GM18520 (cell line): ENCODE measurements around the gene NR2F2.
"Not testable (repeated sequence)": the region's sequence is repeated elsewhere in the genome, so short reads cannot be mapped to it uniquely, and the experiment has no call there.

Experiments used
- ATAC-seq: cut with Tn5 transposase; IDR thresholded peaks from one replicate; pipeline ENCODE4 v1.9.1; 2021; ENCODE audit not compliant: unreplicated experiment

Gene NR2F2

DNA sequence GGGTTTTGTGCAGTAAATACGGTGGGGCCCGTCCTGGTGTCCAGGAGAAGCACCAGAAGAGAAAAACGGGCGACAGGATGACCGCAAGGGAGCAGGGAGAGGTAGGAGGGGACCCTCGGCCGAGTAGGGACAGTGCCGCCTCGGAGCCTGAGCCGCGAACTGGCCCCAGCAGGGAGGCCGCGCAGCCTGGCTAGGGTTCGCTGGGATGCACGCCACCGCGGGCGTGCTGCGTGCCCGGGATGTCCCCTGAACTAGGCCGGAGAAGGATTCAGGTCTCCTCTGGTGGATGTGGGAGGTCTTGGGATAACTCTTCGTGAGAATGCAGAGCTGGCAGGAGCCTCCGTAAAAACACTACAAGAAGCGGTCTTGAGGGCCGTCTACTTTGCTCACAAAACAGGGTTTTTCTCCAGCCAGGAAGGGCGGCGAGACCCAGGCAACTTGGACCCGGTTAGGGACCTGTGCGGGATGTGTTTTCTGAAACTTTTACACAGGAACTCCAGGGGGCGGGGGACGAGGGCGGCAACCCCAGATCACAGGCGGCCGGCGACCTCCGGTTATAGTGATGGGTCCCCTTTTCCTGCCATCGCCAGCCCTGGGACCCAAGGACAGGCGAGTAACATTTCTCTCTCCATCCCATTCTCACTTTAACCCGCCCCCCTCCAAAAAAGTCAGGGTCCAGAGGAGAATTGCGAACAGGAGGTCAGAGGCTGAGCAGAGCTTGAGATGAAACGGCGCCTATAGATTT, 35.5 kb downstream of the NR2F2 start:
- no peak for ATAC-seq

GRCh38 chr15:96366526-96366877, 36.0 kb downstream of the NR2F2 start:
- ATAC-seq: no peak

DNA sequence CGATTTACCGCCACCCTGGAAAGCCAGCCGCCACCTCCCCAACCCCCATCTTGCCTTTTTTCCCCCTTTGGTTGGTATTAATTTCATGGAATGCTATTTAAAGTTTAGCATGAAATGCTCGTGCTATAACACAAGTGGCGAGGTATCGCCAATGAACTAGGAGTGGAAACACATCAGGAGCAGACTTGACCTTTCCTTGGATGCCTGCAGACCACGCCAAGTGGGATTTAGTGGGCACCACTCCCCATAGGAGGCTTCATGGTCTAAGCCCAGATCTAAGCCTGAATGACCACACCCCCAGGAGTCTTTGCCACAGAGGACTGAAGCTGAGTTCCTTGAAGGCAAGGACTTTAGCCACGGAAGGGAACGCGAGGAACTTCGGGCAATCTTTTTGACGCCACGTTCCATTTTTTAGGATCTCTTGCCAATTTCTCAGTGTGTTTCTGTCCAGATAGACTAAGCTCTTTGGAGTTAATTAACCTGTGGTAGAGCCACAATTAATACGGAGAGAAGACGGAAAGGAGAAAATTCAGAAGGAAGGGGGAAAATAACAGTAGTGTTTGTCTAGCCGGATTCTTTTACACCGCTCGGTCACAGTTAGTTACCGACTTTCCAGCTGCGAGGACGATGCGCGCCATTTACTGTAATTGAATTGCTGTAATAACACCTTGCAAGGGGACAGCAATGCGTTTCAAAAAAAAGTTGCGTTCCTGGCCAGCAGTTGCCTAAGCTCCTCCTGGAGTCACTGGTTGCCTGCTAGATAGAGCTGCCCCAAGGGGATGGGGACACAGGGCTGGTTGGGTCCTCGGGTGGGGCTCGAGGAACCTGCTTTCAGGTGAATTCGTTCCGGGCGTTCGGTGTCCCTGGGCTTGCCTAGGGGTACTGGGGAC, 37.1 kb downstream of the NR2F2 start:
- no peak for ATAC-seq

GRCh38 chr15:96369351-96369750, 38.9 kb downstream of the NR2F2 start:
- no peak for ATAC-seq

DNA sequence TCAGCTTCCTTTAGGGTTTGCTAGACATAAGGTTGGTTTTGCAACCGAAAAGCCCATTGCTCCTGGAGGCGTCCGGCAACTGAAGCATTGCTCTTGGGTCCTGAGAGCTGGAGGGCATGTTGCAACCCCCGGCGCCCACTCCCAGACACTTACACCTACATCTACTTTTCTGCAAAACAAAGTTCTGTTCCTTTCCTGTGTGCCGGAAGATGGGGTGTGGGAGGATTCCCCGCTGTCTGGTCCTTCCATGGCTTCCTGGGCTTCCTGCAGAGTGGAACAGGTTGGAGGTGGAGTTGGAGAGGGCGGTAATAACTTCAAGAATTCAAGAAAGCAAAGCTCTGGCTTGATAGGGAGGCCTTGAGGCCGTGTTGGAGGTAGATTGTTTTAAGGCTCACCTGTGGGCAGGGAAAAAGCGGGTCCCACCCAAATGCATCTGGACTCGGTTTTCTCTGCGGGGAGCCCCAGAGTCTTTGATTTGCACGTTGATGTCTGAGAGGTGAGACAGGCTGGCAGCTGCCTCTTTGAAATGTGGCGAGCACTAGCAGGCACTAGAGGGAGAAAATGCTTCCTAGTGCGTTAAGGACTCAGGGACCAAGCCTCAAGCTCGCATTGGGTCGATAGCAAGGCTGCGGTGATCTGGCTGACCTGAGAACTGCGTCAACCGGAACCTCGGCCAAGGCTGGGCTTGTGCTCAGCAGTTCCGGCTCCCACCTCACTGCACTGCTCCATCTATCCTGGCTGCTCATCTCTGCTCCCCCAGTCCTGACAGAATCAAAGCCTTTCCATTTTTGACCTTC, 39.5 kb downstream of the NR2F2 start:
- ATAC-seq: no peak

DNA sequence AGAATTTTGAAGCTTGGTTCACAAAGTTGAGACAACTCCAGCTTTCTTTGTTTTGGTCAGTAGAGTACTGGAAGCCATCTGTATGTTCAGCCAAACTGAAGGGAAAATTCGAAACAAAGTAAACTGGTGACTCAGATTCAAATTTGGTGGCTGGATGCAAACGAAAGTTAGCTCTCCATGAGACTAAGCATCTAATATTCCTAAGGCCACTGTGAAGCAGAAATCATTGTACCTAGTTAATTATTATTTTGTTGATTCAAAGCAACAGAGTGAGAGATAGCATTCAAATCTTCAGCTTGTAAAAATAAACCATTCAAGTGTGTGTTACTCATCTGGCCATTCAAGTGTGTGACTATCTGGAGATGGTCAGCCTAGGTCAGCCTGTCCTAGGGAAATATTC, 42.1 kb downstream of the NR2F2 start:
- ATAC-seq: no peak

- ATAC-seq: no peak
These were observed 44.0 kb downstream of the NR2F2 start for GRCh38 chr15:96374499-96374898.

DNA sequence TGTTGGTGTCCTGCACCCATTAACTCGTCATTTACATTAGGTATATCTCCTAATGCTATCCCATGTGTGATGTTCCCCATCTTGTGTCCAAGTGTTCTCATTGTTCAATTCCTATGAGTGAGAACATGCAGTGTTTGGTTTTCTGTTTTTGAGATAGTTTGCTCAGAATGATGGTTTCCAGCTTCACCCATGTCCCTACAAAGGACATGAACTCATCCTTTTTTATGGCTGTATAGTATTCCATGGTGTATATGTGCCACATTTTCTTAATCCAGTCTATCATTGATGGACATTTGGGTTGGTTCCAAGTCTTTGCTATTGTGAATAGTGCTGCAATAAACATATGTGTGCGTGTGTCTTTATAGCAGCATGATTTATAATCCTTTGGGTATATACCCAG, 49.1 kb downstream of the NR2F2 start:
- not testable (repeated sequence) for ATAC-seq

GRCh38 chr15:96381463-96381862, 51.0 kb downstream of the NR2F2 start:
- no peak for ATAC-seq

- no peak for ATAC-seq
These were observed 54.7 kb downstream of the NR2F2 start for GRCh38 chr15:96385195-96385594.

- ATAC-seq: no peak
These were observed 58.2 kb downstream of the NR2F2 start for GRCh38 chr15:96388673-96389072.
